Right cardiac atrium (tissue), 5 donors: ENCODE measurements around the gene USH1C. TPM values are rescaled to one million over a fixed set of nuclear protein-coding genes. Genes with fewer than 3 reads are reported as not detected.

Source experiments
- ATAC-seq, 2 donors: fragments of 200-7000 bp; cut with Tn5 transposase; one replicate each; pipeline versions ENCODE4 v1.8.0 to v1.9.1; 2020; ENCODE audit warnings: moderate library complexity in 2 of 2, mild to moderate bottlenecking in 1 of 2
- DNase-seq, 3 donors: peaks; one replicate each; pipeline ENCODE4 v3.0.0-alpha.2; 2020
- H3K27ac ChIP-seq: one replicate; pipeline ENCODE4 v1.5.1; 2013; ENCODE audit warnings: mild to moderate bottlenecking, low read length, control low read depth, moderate library complexity
- H3K27me3 ChIP-seq: one replicate; pipeline ENCODE4 v1.6.1; 2013; ENCODE audit not compliant: control insufficient read depth, insufficient read depth
- H3K4me1 ChIP-seq: one replicate; pipeline ENCODE4 v1.6.1; 2013; ENCODE audit warnings: low read length; ENCODE audit not compliant: control insufficient read depth, insufficient read depth
- H3K4me3 ChIP-seq: one replicate; pipeline ENCODE4 v1.5.1; 2013; ENCODE audit warnings: low read length, control low read depth
- H3K9me3 ChIP-seq: one replicate; pipeline ENCODE4 v1.6.1; 2013; ENCODE audit warnings: low read length; ENCODE audit not compliant: control insufficient read depth
- WGBS: extraction: QIAGEN DNeasy Blood & Tissue Kit; methylation state at CpG from one replicate; pipeline ENCODE4 v1.1.7; 2013; 5-methylcytosine and 5-hydroxymethylcytosine counted together
- intact Hi-C, 4 donors: fragments of 100-400 bp; cut with DNase I; formaldehyde crosslinking; loops; one replicate each; pipeline versions ENCODE4 v1.11.0 to v1.14.0; 2022 to 2023
- polyA plus RNA-seq: library from polyadenylated mRNA; stranded (reverse); fragments of 200-250 nt; gene quantifications from one replicate; pipeline ENCODE4 v1.2.3, GENCODE V29; 2013
- total RNA-seq, 4 donors: library from RNA; stranded (reverse); fragmentation: NEBNext Ultra II Directional; extraction: Animal tissue kit (Norgen Biotek cat#: 25700); gene quantifications; one replicate each; pipeline ENCODE4 v1.2.1, GENCODE V29; 2021
- donor health status: healthy with polysubstance abuse.
- donor health status: DM: no; HTN: yes; CAD: no.
- donor health status: DM: no; HTN: no; CAD: no.
- donor health status: DM: no; HTN: yes; CAD: no; lungs with severe emphysema.
- donor health status: DM: yes; HTN: yes; CAD: no.

The USH1C gene
- total and polyA plus RNA-seq, 5 donors: 0.16 to 0.61 (median 0.33) TPM; not detected in 1

- ATAC-seq (no peak), DNase-seq (peak in 1 of 3 donors; percentile 5)
- 86% methylated on average over 7 of the region's 7 CpGs for WGBS
- Histone ChIP-seq H3K4me1 (no peaks in the 10 kb centered on the region), H3K27ac (no peak overlapping the region), H3K4me3 (no peak overlapping the region), H3K27me3 (no peaks in the 10 kb centered on the region), H3K9me3 (no peaks in the 10 kb centered on the region)
- intact Hi-C loops: no loop called here
These were observed 35.2 kb upstream of the USH1C start for GRCh38 chr11:17579451-17579850.

- Histone ChIP-seq H3K4me3 (no peak overlapping the region), H3K27me3 (no peaks in the 10 kb centered on the region), H3K9me3 (no peaks in the 10 kb centered on the region), H3K27ac (no peak overlapping the region), H3K4me1 (no peaks in the 10 kb centered on the region)
- peak in 1 of 3 donors; percentile 12 for DNase-seq
- ATAC-seq: no peak
- 80% methylated on average over 8 of the region's 8 CpGs for WGBS
- intact Hi-C loops: no loop called here
These were observed 34.7 kb upstream of the USH1C start for GRCh38 chr11:17578958-17579357.

GRCh38 chr11:17578296-17578695, 34.1 kb upstream of the USH1C start:
- no peaks in the 10 kb centered on the region for H3K27me3 ChIP-seq
- no peaks in the 10 kb centered on the region for H3K4me1 ChIP-seq
- DNase-seq (peak in 1 of 3 donors; percentile 16), ATAC-seq (no peak)
- H3K9me3 ChIP-seq: no peaks in the 10 kb centered on the region
- H3K27ac ChIP-seq: no peak overlapping the region
- no peak overlapping the region for H3K4me3 ChIP-seq
- intact Hi-C loops: no loop called here
- 89% methylated on average over 11 of the region's 11 CpGs for WGBS

- Histone ChIP-seq H3K9me3 (no peaks in the 10 kb centered on the region), H3K4me1 (no peaks in the 10 kb centered on the region), H3K4me3 (no peak overlapping the region), H3K27ac (no peak overlapping the region), H3K27me3 (no peaks in the 10 kb centered on the region)
- DNase-seq: peak in 1 of 3 donors; percentile 12
- intact Hi-C loops: no loop called here
- WGBS: 84% methylated on average over 16 of the region's 16 CpGs
- no peak for ATAC-seq
These were observed 31.5 kb upstream of the USH1C start for GRCh38 chr11:17575431-17576425.

GRCh38 chr11:17574141-17575091, 30.2 kb upstream of the USH1C start:
- Histone ChIP-seq H3K27me3 (no peaks in the 10 kb centered on the region), H3K4me3 (no peak overlapping the region), H3K4me1 (no peaks in the 10 kb centered on the region), H3K27ac (no peak overlapping the region), H3K9me3 (no peaks in the 10 kb centered on the region)
- intact Hi-C loops: no loop called here
- ATAC-seq (no peak), DNase-seq (peak in 1 of 3 donors; percentile 41)
- WGBS: 89% methylated on average over 9 of the region's 9 CpGs

GRCh38 chr11:17573526-17573925, 29.3 kb upstream of the USH1C start:
- H3K9me3 ChIP-seq: no peaks in the 10 kb centered on the region
- DNase-seq (no peak), ATAC-seq (no peak)
- no peak overlapping the region for H3K4me3 ChIP-seq
- no peaks in the 10 kb centered on the region for H3K27me3 ChIP-seq
- WGBS: 91% methylated on average over 3 of the region's 3 CpGs
- intact Hi-C loops: no loop called here
- no peaks in the 10 kb centered on the region for H3K4me1 ChIP-seq
- H3K27ac ChIP-seq: no peak overlapping the region

GRCh38 chr11:17572791-17573460, 28.7 kb upstream of the USH1C start:
- Histone ChIP-seq H3K27ac (no peak overlapping the region), H3K9me3 (no peaks in the 10 kb centered on the region), H3K4me3 (no peak overlapping the region), H3K27me3 (no peaks in the 10 kb centered on the region), H3K4me1 (no peaks in the 10 kb centered on the region)
- no peak for DNase-seq
- ATAC-seq: no peak
- intact Hi-C loops: no loop called here
- 89% methylated on average over 20 of the region's 20 CpGs for WGBS

- no peak overlapping the region for H3K4me3 ChIP-seq
- WGBS: 56% methylated on average over 3 of the region's 3 CpGs
- no peaks in the 10 kb centered on the region for H3K9me3 ChIP-seq
- H3K27me3 ChIP-seq: no peaks in the 10 kb centered on the region
- no peak overlapping the region for H3K27ac ChIP-seq
- ATAC-seq (no peak), DNase-seq (no peak)
- H3K4me1 ChIP-seq: no peaks in the 10 kb centered on the region
- intact Hi-C loops: no loop called here
These were observed 28.1 kb upstream of the USH1C start for GRCh38 chr11:17572359-17572690.

GRCh38 chr11:17571431-17572358, 27.5 kb upstream of the USH1C start:
- no peaks in the 10 kb centered on the region for H3K27me3 ChIP-seq
- no peaks in the 10 kb centered on the region for H3K4me1 ChIP-seq
- no peaks in the 10 kb centered on the region for H3K9me3 ChIP-seq
- H3K27ac ChIP-seq: no peak overlapping the region
- ATAC-seq: no peak
- 76% methylated on average over 14 of the region's 14 CpGs for WGBS
- H3K4me3 ChIP-seq: no peak overlapping the region
- no peak for DNase-seq
- intact Hi-C loops: no loop called here

- ATAC-seq (no peak), DNase-seq (no peak)
- Histone ChIP-seq H3K27me3 (no peaks in the 10 kb centered on the region), H3K9me3 (no peaks in the 10 kb centered on the region), H3K27ac (no peak overlapping the region), H3K4me1 (no peaks in the 10 kb centered on the region), H3K4me3 (no peak overlapping the region)
- intact Hi-C loops: no loop called here
- 79% methylated on average over 23 of the region's 23 CpGs for WGBS
These were observed 25.8 kb upstream of the USH1C start for GRCh38 chr11:17570034-17570433.
